ENCODE results near the gene PKNOX2. TPM values are rescaled to one million over a fixed set of nuclear protein-coding genes. Genes with fewer than 3 reads are reported as not detected.

PKNOX2 gene
- total and polyA plus RNA-seq, 4 donors, result 0.14 to 0.29 (median 0.24) TPM

DNA sequence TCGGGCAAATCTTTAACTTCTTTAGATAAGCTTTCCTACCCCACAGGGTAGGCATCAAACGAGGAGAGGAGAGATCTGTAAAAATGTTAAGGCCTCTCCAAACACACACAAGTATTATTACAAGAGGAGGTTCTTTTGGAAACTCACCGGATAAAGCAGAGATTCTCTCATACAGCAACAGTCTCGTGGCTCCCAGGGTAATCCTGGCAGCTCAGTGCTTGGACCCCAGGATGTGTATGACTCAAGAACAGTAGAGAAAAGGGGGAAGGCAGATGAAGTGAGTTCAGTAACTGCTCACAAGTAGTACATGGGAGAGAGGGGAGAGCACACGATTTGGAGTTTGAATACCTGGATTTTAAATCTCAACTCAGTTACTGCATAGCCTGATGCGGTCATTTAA, 210.6 kb downstream of the PKNOX2 start:
- WGBS, result 63% methylated on average over 6 of the region's 6 CpGs
- TF ChIP-seq FOXA1 (IDR thresholded peaks at IDR 0.05) (no peak), GABPA (IDR thresholded peaks at IDR 0.05 in 1 of 2, conservative IDR thresholded peaks at IDR 0.05 in 1 of 2) (no peak), NR2F2 (IDR thresholded peaks at IDR 0.05) (no peak)
- TF ChIP-seq, protein P1, sequence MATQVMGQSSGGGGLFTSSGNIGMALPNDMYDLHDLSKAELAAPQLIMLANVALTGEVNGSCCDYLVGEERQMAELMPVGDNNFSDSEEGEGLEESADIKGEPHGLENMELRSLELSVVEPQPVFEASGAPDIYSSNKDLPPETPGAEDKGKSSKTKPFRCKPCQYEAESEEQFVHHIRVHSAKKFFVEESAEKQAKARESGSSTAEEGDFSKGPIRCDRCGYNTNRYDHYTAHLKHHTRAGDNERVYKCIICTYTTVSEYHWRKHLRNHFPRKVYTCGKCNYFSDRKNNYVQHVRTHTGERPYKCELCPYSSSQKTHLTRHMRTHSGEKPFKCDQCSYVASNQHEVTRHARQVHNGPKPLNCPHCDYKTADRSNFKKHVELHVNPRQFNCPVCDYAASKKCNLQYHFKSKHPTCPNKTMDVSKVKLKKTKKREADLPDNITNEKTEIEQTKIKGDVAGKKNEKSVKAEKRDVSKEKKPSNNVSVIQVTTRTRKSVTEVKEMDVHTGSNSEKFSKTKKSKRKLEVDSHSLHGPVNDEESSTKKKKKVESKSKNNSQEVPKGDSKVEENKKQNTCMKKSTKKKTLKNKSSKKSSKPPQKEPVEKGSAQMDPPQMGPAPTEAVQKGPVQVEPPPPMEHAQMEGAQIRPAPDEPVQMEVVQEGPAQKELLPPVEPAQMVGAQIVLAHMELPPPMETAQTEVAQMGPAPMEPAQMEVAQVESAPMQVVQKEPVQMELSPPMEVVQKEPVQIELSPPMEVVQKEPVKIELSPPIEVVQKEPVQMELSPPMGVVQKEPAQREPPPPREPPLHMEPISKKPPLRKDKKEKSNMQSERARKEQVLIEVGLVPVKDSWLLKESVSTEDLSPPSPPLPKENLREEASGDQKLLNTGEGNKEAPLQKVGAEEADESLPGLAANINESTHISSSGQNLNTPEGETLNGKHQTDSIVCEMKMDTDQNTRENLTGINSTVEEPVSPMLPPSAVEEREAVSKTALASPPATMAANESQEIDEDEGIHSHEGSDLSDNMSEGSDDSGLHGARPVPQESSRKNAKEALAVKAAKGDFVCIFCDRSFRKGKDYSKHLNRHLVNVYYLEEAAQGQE (IDR thresholded peaks at IDR 0.05), result no peak
- TF ChIP-seq, protein P2, sequence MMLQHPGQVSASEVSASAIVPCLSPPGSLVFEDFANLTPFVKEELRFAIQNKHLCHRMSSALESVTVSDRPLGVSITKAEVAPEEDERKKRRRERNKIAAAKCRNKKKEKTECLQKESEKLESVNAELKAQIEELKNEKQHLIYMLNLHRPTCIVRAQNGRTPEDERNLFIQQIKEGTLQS (IDR thresholded peaks at IDR 0.05), result no peak
- TF ChIP-seq, protein P3, sequence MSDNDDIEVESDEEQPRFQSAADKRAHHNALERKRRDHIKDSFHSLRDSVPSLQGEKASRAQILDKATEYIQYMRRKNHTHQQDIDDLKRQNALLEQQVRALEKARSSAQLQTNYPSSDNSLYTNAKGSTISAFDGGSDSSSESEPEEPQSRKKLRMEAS (IDR thresholded peaks at IDR 0.05), result no peak
- H3K4me1 ChIP-seq (ENCODE audit: control insufficient read depth in 4 of 4, insufficient read depth in 4 of 4, low read length in 3 of 4), result no peaks in the 10 kb centered on the region
- no peak overlapping the region for H3K9ac ChIP-seq (ENCODE audit: low read depth in 1 of 2, low read length in 2 of 2)
- no peak overlapping the region for H3K27ac ChIP-seq (ENCODE audit: low read depth in 1 of 2, low read length in 2 of 2)
- H3K27me3 ChIP-seq (ENCODE audit: control insufficient read depth in 4 of 4, insufficient read depth in 4 of 4, low read length in 3 of 4), result peaks cover 0 to 6% (median 0%) of the 10 kb centered on the region in 4 donors
- no peaks in the 10 kb centered on the region for H3K36me3 ChIP-seq (ENCODE audit: control insufficient read depth in 4 of 4, insufficient read depth in 3 of 4, low read depth in 1 of 4, low read length in 3 of 4)
- H3K9me3 ChIP-seq (ENCODE audit: control insufficient read depth in 4 of 4, low read length in 3 of 4), result no peaks in the 10 kb centered on the region
- H3K4me3 ChIP-seq (ENCODE audit: low read depth in 1 of 3, low read length in 3 of 3), result no peak overlapping the region
- DNase-seq (ENCODE audit: low spot score), result no peak

DNA sequence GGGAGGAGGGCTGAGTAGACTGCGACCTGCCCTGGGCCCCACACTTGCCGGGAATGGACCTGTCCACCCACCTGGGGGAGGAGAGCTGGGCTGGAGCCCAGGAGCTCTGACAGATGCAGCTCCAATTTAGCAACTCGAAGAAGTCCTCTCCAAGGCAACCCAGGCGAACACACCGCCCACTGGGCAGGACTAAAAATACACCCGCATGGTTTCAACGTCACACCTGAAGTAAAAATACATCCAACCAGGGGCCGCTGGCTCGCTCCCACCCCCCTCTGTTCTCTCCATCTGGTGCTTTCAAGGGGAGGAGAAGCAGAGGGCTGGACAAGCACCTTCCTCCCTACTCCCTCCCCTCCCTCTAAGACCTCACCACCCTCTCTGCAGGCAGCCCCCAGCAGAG, 211.6 kb downstream of the PKNOX2 start:
- H3K27me3 ChIP-seq (ENCODE audit: control insufficient read depth in 4 of 4, insufficient read depth in 4 of 4, low read length in 3 of 4), result peaks cover 0 to 6% (median 3%) of the 10 kb centered on the region in 4 donors
- no peak for DNase-seq (ENCODE audit: low spot score)
- no peak overlapping the region for H3K9ac ChIP-seq (ENCODE audit: low read depth in 1 of 2, low read length in 2 of 2)
- no peaks in the 10 kb centered on the region for H3K4me1 ChIP-seq (ENCODE audit: control insufficient read depth in 4 of 4, insufficient read depth in 4 of 4, low read length in 3 of 4)
- no peaks in the 10 kb centered on the region for H3K9me3 ChIP-seq (ENCODE audit: control insufficient read depth in 4 of 4, low read length in 3 of 4)
- no peak overlapping the region for H3K27ac ChIP-seq (ENCODE audit: low read depth in 1 of 2, low read length in 2 of 2)
- TF ChIP-seq, protein P4, sequence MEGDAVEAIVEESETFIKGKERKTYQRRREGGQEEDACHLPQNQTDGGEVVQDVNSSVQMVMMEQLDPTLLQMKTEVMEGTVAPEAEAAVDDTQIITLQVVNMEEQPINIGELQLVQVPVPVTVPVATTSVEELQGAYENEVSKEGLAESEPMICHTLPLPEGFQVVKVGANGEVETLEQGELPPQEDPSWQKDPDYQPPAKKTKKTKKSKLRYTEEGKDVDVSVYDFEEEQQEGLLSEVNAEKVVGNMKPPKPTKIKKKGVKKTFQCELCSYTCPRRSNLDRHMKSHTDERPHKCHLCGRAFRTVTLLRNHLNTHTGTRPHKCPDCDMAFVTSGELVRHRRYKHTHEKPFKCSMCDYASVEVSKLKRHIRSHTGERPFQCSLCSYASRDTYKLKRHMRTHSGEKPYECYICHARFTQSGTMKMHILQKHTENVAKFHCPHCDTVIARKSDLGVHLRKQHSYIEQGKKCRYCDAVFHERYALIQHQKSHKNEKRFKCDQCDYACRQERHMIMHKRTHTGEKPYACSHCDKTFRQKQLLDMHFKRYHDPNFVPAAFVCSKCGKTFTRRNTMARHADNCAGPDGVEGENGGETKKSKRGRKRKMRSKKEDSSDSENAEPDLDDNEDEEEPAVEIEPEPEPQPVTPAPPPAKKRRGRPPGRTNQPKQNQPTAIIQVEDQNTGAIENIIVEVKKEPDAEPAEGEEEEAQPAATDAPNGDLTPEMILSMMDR (IDR thresholded peaks at IDR 0.05; ENCODE audit: low read depth, low read length, missing input control), result no peak
- TF ChIP-seq, protein P1 (IDR thresholded peaks at IDR 0.05), result no peak
- no peak for TF ChIP-seq HNF4A (conservative IDR thresholded peaks at IDR 0.05)
- TF ChIP-seq, protein P5, sequence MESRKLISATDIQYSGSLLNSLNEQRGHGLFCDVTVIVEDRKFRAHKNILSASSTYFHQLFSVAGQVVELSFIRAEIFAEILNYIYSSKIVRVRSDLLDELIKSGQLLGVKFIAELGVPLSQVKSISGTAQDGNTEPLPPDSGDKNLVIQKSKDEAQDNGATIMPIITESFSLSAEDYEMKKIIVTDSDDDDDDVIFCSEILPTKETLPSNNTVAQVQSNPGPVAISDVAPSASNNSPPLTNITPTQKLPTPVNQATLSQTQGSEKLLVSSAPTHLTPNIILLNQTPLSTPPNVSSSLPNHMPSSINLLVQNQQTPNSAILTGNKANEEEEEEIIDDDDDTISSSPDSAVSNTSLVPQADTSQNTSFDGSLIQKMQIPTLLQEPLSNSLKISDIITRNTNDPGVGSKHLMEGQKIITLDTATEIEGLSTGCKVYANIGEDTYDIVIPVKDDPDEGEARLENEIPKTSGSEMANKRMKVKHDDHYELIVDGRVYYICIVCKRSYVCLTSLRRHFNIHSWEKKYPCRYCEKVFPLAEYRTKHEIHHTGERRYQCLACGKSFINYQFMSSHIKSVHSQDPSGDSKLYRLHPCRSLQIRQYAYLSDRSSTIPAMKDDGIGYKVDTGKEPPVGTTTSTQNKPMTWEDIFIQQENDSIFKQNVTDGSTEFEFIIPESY (IDR thresholded peaks at IDR 0.05), result no peak
- TF ChIP-seq NR2F2 (IDR thresholded peaks at IDR 0.05), result no peak
- no peak for TF ChIP-seq HNF4G (IDR thresholded peaks at IDR 0.05)
- TF ChIP-seq EGR1 (IDR thresholded peaks at IDR 0.05; ENCODE audit: low read depth in 2 of 2), result no peak
- TF ChIP-seq FOXA2 (IDR thresholded peaks at IDR 0.05), result no peak
- TF ChIP-seq RXRA (IDR thresholded peaks at IDR 0.05), result no peak
- TF ChIP-seq, protein P3 (IDR thresholded peaks at IDR 0.05), result no peak
- TF ChIP-seq GABPA (IDR thresholded peaks at IDR 0.05 in 1 of 2, conservative IDR thresholded peaks at IDR 0.05 in 1 of 2), result no peak
- TF ChIP-seq JUND (IDR thresholded peaks at IDR 0.05), result no peak
- no peak for TF ChIP-seq RAD21 (IDR thresholded peaks at IDR 0.05)
- TF ChIP-seq TAF1 (conservative IDR thresholded peaks at IDR 0.05), result no peak
- TF ChIP-seq YY1 (IDR thresholded peaks at IDR 0.05), result no peak
- TF ChIP-seq SP1 (IDR thresholded peaks at IDR 0.05), result no peak
- TF ChIP-seq, protein P2 (IDR thresholded peaks at IDR 0.05), result no peak
- WGBS, result 30% methylated on average over 9 of the region's 9 CpGs
- H3K36me3 ChIP-seq (ENCODE audit: control insufficient read depth in 4 of 4, insufficient read depth in 3 of 4, low read depth in 1 of 4, low read length in 3 of 4), result no peaks in the 10 kb centered on the region
- H3K4me3 ChIP-seq (ENCODE audit: low read depth in 1 of 3, low read length in 3 of 3), result no peak overlapping the region
